Skeletal muscle tissue (tissue), 4 donors: ENCODE measurements around the gene SNTB2. TPM values are rescaled to one million over a fixed set of nuclear protein-coding genes. Genes with fewer than 3 reads are reported as not detected.

Experiments
- H3K27ac ChIP-seq: one replicate; pipeline ENCODE4 v1.7.0; 2013; ENCODE audit warnings: mild to moderate bottlenecking, low read depth, low read length, inconsistent platforms
- H3K27me3 ChIP-seq, 3 donors: one replicate each; pipeline ENCODE4 v1.7.0; 2013; ENCODE audit warnings: low read length in 3 of 3; ENCODE audit not compliant: control insufficient read depth in 3 of 3, insufficient read depth in 3 of 3
- H3K36me3 ChIP-seq, 3 donors: one replicate each; pipeline ENCODE4 v1.7.0; 2013; ENCODE audit warnings: low read length in 3 of 3; ENCODE audit not compliant: control insufficient read depth in 3 of 3, insufficient read depth in 3 of 3
- H3K4me1 ChIP-seq, 3 donors: one replicate each; pipeline ENCODE4 v1.7.0; 2013; ENCODE audit warnings: low read length in 3 of 3, mild to moderate bottlenecking in 3 of 3; ENCODE audit not compliant: control insufficient read depth in 3 of 3, insufficient read depth in 3 of 3
- H3K4me3 ChIP-seq, 3 donors: one replicate each; pipeline ENCODE4 v1.7.0; 2013; ENCODE audit warnings: low read length in 3 of 3
- H3K9ac ChIP-seq, 3 donors: one replicate each; pipeline ENCODE4 v1.7.0; 2013; ENCODE audit warnings: low read length in 3 of 3, mild to moderate bottlenecking in 3 of 3, moderate library complexity in 2 of 3, low read depth in 1 of 3
- H3K9me3 ChIP-seq, 3 donors: one replicate each; pipeline ENCODE4 v1.7.0; 2013; ENCODE audit warnings: low read length in 3 of 3; ENCODE audit not compliant: control insufficient read depth in 3 of 3
- total RNA-seq: library from RNA; depleted of rRNA; stranded (reverse); fragments of >200 nt; gene quantifications from one replicate; pipeline ENCODE4 v1.2.3, GENCODE V29; 2014
- donor health status: Osteomylitis.

SNTB2 gene
- total RNA-seq, 1 donor from 2014 or later = 24.5 TPM

DNA sequence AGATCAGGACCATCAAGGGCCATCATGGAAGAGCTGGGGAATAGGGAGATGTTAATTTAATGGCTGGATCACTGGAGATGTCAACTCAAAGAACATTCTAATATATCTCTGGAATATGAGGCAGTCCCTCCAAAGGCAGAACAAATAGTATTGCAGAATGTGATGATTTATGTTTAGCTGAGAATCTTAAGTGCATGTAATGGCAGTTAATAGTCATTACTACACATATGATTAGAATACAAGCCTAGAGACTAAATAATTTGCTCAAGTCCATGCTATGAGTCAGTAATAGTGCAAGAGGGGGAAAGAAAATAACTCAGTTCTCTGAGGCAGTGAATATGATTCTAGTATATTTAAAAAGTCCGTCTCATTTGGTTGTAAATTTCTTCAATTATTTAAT is 32.3 kb downstream of the SNTB2 start:
- Histone ChIP-seq H3K4me1 (peaks cover 0 to 4% (median 0%) of the 10 kb centered on the region in 3 donors), H3K9ac (no peak overlapping the region), H3K27me3 (no peaks in the 10 kb centered on the region), H3K9me3 (no peaks in the 10 kb centered on the region), H3K27ac (no peak overlapping the region), H3K4me3 (no peak overlapping the region), H3K36me3 (no peaks in the 10 kb centered on the region)

DNA sequence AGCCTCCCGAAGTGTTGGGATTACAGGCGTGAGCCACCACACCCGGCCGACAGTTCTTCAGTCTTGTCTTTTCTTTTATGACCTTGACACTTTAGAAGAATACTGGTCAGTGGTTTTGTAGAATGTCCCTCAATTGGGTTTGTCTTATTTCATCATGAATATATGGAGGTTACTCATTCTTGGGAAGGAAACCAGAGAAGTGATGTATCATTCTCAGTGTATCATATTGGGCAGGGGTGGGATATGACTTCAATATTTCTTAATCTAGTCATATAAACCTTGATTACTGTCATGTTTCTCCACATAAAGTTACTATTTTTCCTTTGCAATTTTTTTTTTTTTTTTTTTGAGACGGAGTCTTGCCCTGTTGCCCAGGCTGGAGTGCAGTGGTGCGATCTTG is 36.9 kb downstream of the SNTB2 start:
- Histone ChIP-seq H3K4me3 (no peak overlapping the region), H3K27ac (no peak overlapping the region), H3K36me3 (no peaks in the 10 kb centered on the region), H3K9ac (no peak overlapping the region), H3K9me3 (no peaks in the 10 kb centered on the region), H3K4me1 (peaks cover 0 to 4% (median 0%) of the 10 kb centered on the region in 3 donors), H3K27me3 (no peaks in the 10 kb centered on the region)

DNA sequence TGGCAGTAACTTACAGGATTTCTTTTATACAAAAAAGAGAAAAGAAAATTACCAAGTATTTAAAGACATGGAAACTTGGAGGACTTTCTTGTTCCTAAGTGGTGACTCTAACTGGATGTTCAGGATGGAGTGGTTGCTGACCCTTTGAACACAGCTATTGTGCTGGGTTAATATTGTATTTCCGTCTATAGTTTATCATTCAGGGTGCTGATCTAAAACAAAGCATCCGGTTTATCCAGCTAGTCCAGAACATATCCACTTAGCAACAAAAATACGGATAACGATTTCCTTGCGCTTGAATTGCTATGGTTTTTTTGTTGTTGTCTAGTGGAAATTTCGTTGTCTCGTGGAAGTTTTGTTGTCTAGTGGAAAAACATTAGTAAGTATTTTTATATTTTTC is 38.2 kb downstream of the SNTB2 start:
- Histone ChIP-seq H3K9ac (no peak overlapping the region), H3K4me1 (peaks cover 0 to 4% (median 0%) of the 10 kb centered on the region in 3 donors), H3K27ac (no peak overlapping the region), H3K27me3 (no peaks in the 10 kb centered on the region), H3K9me3 (no peaks in the 10 kb centered on the region), H3K36me3 (no peaks in the 10 kb centered on the region), H3K4me3 (no peak overlapping the region)

DNA sequence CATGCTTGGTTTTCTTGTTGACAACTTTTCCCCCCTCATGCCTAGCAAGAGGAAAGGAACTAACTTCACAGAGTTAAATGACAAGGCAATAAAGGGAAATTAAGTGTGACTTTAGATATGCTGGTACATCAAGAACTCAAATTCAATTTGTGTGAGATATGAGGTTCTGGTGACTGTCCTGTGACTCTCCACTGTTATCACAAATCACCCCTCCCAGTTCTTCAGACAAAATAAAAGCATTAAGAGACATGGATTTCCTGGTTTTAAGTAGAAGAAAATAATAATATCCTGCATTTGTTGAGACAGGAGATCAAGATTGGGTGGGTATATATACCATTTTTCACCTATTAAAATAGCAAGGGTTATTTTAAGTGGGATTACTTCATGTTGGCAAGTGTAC is 46.2 kb downstream of the SNTB2 start:
- no peak overlapping the region for H3K9ac ChIP-seq
- H3K36me3 ChIP-seq = no peaks in the 10 kb centered on the region
- H3K27ac ChIP-seq = no peak overlapping the region
- H3K4me1 ChIP-seq = peaks cover 6 to 9% (median 7%) of the 10 kb centered on the region in 3 donors
- H3K9me3 ChIP-seq = no peaks in the 10 kb centered on the region
- H3K27me3 ChIP-seq = no peaks in the 10 kb centered on the region
- H3K4me3 ChIP-seq = no peak overlapping the region

DNA sequence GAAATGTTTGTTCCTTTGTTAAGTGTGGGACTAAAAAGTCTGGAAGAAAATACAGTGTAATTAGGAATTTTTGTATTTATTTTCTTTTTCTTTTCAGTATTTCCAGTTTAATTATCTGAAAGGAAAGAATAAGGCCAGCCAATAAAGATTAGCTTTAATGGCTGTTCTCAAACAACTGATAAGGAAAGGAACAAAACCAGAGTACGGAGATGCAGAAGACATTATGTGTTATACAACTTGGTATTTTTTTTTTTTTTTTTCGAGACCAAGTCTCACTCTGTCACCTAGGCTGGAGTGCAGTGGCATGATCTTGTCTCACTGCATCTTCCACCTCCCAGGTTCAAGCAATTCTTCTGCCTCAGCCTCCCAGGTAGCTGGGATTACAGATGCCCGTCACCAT is 47.5 kb downstream of the SNTB2 start:
- H3K27ac ChIP-seq = no peak overlapping the region
- no peaks in the 10 kb centered on the region for H3K27me3 ChIP-seq
- H3K9me3 ChIP-seq = no peaks in the 10 kb centered on the region
- H3K4me1 ChIP-seq = peaks cover 14 to 17% (median 16%) of the 10 kb centered on the region in 3 donors
- H3K36me3 ChIP-seq = no peaks in the 10 kb centered on the region
- no peak overlapping the region for H3K4me3 ChIP-seq
- no peak overlapping the region for H3K9ac ChIP-seq

DNA sequence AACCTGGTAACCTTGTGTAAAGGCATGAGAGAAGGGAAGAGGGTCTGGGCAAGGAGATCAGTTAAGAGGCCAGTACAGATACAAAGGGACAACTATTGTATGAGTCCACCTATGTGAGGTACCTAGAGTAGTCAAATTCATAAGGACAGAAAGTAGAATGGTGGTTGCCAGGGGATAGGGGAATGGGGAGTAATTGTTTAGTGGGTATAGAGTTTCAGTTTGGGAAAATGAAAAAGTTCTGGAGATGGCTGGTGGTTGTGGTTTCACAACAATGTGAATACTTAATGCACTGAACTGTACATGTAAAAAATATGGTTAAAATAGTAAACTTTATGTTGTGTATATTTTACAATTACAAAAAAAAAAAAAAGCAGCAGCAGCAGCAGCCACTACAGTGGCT is 49.4 kb downstream of the SNTB2 start:
- Histone ChIP-seq H3K9ac (no peak overlapping the region), H3K4me3 (no peak overlapping the region), H3K9me3 (no peaks in the 10 kb centered on the region), H3K27ac (no peak overlapping the region), H3K27me3 (no peaks in the 10 kb centered on the region), H3K4me1 (peaks cover 14 to 17% (median 16%) of the 10 kb centered on the region in 3 donors), H3K36me3 (no peaks in the 10 kb centered on the region)

DNA sequence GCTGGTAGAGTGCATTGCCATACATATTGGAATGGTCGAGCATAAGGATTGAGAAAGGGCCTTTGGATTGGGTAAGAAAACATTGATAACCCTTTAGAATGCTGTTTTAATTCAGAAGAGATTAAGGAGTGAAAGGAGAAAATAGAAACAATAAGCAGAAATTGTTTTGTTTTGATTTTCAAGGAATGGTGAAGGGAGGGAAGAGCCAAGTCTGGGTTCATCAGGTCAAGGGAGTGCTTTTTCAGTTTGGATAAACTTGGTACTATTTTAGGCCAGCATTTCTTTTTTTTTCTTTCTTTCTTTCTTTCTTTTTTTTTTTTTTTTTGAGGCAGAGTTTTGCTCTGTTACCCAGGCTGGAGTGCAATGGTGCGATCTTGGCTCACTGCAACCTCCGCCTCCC is 50.3 kb downstream of the SNTB2 start:
- Histone ChIP-seq H3K27ac (no peak overlapping the region), H3K9ac (no peak overlapping the region), H3K4me1 (peaks cover 14 to 17% (median 16%) of the 10 kb centered on the region in 3 donors), H3K4me3 (no peak overlapping the region), H3K9me3 (no peaks in the 10 kb centered on the region), H3K36me3 (no peaks in the 10 kb centered on the region), H3K27me3 (no peaks in the 10 kb centered on the region)

DNA sequence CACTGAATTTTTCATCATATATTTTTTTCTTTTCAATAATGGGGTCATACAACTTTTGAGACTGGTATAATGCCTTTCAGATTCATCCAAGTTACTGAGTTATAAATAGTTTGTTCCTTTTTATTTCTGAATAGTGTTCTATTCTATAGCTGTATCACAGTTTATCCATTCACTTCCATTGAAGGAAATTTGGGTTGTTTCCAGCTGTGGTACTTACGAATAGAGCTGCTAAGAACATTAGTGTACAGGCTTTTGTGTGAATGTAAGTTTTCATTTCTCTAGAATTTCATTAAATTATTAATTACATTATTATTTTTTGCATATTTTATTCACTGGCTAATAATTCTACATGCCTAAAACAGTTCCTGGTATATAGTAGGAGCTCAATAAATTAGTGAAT is 52.9 kb downstream of the SNTB2 start:
- no peaks in the 10 kb centered on the region for H3K27me3 ChIP-seq
- no peaks in the 10 kb centered on the region for H3K36me3 ChIP-seq
- no peak overlapping the region for H3K9ac ChIP-seq
- no peak overlapping the region for H3K27ac ChIP-seq
- peaks cover 11 to 17% (median 13%) of the 10 kb centered on the region in 3 donors for H3K4me1 ChIP-seq
- no peak overlapping the region for H3K4me3 ChIP-seq
- H3K9me3 ChIP-seq = no peaks in the 10 kb centered on the region

DNA sequence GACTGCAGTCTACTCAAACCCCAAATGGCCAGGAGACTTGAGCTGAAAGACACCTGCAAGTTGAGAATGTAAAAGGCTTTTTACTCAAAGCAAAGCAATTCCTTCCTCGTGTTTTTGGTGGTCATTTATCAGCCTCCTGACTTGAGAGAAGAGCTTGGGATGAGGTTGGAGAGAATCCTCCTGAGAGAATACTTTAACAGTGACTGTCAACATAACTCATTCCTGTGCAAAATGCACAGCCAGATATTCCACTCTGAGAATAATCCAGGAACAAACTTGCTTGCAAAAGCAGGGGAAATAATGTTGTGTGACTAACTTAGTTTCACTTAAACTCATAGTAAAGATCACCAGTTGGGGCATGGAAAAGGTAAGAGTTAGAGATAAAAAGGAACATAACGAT is 53.4 kb downstream of the SNTB2 start:
- H3K4me3 ChIP-seq = no peak overlapping the region
- H3K36me3 ChIP-seq = no peaks in the 10 kb centered on the region
- peaks cover 11 to 17% (median 13%) of the 10 kb centered on the region in 3 donors for H3K4me1 ChIP-seq
- no peaks in the 10 kb centered on the region for H3K27me3 ChIP-seq
- H3K9ac ChIP-seq = no peak overlapping the region
- no peak overlapping the region for H3K27ac ChIP-seq
- H3K9me3 ChIP-seq = no peaks in the 10 kb centered on the region

DNA sequence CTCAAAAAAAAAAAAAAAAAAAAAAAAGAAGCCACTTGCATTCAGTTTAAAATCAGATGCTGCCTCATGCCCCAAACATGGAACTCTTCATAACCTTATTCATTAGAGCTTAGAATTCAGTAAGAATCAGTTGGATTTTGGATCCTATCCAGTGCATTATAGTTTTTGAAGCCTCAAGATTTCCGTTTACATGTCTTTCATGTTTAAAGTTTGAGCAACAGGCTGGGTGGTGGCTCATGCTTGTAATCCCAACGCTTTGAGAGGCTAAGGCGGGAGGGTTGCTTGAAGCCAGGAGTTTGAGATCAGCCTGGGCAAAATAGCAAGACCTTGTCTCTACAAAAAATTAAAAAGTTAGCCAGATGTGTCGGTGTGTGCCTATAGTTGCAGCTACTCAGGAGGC is 55.0 kb downstream of the SNTB2 start:
- Histone ChIP-seq H3K9me3 (no peaks in the 10 kb centered on the region), H3K4me1 (peaks cover 11% of the 10 kb centered on the region in 3 donors), H3K27me3 (no peaks in the 10 kb centered on the region), H3K9ac (no peak overlapping the region), H3K27ac (no peak overlapping the region), H3K4me3 (no peak overlapping the region), H3K36me3 (peaks cover 3 to 5% (median 3%) of the 10 kb centered on the region in 3 donors)

DNA sequence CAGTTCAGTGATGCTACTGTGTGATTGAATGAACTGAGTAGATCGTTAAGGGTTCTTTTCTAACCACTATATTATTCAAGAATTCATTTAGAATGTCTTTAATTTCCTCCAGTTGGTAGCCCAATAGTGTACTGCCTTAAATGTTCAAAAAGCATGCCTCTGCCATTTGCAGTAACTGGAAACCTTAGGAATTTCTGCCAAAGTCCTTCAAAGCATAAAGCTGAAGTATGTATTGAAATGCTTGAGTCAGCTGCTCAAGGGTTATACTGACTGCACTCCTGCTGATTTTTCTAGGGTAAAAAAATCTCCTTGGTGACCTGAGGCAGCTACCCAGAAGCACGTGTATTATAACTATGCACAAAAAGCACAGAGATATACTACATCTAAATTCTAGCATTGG is 56.5 kb downstream of the SNTB2 start:
- Histone ChIP-seq H3K9ac (no peak overlapping the region), H3K27me3 (no peaks in the 10 kb centered on the region), H3K9me3 (no peaks in the 10 kb centered on the region), H3K36me3 (peaks cover 3 to 10% (median 3%) of the 10 kb centered on the region in 3 donors), H3K4me3 (no peak overlapping the region), H3K4me1 (peaks cover 5 to 6% (median 5%) of the 10 kb centered on the region in 3 donors), H3K27ac (no peak overlapping the region)
